Measurements from ENCODE around the gene LYAR.

DNA sequence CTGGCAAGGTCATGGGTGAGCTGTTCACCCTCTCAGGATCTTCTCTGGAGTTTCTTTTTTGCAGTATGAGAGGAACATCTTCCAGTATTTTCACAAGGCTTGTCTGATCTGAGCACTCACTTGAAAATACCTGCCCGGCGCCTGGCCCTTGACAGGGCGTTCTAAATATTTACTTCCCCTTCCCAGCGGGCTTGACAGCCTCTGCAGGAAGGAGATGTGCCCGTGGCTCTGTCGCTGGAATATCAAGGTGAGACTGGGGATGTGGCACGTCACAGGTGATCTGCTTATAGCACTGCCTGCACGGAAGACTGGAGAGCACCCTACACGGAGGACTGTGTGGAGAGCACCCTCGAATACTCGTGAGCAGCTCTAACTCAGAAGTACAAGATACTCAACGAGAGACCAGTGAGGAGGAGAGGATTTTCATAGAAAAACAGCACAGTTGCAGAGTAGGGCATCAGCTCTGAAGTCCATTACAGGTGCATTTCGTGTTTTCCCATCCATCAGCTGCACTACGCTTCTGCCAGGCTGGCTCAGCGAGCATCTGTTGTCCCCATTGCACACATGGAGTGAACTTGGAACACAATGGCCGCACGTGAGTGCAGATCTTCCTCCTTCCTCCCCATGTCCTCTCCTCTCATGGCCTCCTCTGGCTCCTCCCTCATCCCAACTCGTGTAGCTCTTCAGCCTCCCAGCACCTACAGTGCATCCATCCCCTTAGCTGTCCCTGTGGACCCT is 32.2 kb upstream of the LYAR start:
- TF ChIP-seq, protein P1, sequence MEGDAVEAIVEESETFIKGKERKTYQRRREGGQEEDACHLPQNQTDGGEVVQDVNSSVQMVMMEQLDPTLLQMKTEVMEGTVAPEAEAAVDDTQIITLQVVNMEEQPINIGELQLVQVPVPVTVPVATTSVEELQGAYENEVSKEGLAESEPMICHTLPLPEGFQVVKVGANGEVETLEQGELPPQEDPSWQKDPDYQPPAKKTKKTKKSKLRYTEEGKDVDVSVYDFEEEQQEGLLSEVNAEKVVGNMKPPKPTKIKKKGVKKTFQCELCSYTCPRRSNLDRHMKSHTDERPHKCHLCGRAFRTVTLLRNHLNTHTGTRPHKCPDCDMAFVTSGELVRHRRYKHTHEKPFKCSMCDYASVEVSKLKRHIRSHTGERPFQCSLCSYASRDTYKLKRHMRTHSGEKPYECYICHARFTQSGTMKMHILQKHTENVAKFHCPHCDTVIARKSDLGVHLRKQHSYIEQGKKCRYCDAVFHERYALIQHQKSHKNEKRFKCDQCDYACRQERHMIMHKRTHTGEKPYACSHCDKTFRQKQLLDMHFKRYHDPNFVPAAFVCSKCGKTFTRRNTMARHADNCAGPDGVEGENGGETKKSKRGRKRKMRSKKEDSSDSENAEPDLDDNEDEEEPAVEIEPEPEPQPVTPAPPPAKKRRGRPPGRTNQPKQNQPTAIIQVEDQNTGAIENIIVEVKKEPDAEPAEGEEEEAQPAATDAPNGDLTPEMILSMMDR (IDR thresholded peaks at IDR 0.05 in 4 of 5, conservative IDR thresholded peaks at IDR 0.05 in 1 of 5): no peak
- TF ChIP-seq POLR2A (IDR thresholded peaks at IDR 0.05): no peak

Data from gastrocnemius medialis (tissue), 4 donors.